GM12892 (cell line): Measurements from ENCODE around the gene FAM20B.

ENCODE experiments used
- POLR2A ChIP-seq: IDR thresholded peaks from 2 replicates; pipeline ENCODE4 v1.6.1; 2011; ENCODE audit warnings: low read depth, low read length, control low read depth
- POLR2AphosphoS5 ChIP-seq: IDR thresholded peaks from 2 replicates; pipeline ENCODE4 v1.6.1; 2011; ENCODE audit warnings: low read depth, low read length, control low read depth

DNA sequence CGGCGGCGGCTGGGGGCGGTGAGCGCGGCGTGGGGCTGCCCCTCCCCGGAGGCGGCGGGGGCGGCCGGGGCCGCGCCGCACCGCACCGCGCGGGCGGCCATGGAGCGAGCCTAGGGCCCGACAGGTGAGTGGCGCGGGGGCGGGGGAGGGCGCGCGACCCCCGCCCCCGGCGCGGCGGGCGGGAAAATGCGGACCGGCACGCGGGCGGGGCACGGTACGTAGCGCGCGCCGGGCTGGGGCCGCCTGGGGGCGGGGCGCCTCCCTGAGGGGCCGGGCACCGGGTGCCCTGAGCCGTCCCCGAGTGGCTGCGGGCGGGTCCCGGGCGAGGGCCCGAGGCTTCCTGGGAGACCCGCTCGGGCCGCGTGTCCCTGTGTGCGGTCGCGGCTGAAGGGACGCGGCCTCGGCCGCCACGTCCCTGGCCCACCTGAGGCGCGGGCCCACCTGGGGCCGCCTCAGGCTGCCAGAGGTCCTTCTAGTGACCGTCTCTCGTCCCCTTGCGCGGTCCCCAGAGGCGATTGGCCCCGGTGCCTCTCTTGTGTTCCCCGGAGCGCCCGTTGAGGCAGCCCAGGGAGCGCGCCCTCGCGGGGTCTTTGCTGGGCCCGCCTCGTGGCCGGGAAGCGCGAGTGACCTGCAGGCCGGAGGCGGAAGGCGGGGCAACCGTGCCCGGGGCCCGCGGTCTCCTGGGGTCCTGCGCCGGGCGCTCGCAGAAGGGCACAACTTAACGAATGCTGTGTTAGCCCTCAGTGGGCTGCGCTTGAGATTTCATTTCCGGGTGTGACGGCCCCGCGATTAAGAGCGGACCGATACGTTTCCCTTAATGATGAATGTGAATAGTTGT lies 500 bp downstream of the FAM20B start:
- TF ChIP-seq POLR2A (peak; percentile 51; the same call in 1 of the 2 replicates), POLR2AphosphoS5 (no peak)
